Stimulated activated CD4-positive, alpha-beta T cell treated with anti-CD3 and anti-CD28 coated beads, Interleukin-1b, Interleukin-23, amount 100 ng/mL, for 1 hour (primary cell): ENCODE results near the gene ZBED4.

Experiments used
- DNase-seq, 2 donors: peaks; one replicate each; pipeline ENCODE4 v3.0.0-alpha.2; 2020; ENCODE audit warnings: low read depth in 2 of 2

ZBED4 gene

DNA sequence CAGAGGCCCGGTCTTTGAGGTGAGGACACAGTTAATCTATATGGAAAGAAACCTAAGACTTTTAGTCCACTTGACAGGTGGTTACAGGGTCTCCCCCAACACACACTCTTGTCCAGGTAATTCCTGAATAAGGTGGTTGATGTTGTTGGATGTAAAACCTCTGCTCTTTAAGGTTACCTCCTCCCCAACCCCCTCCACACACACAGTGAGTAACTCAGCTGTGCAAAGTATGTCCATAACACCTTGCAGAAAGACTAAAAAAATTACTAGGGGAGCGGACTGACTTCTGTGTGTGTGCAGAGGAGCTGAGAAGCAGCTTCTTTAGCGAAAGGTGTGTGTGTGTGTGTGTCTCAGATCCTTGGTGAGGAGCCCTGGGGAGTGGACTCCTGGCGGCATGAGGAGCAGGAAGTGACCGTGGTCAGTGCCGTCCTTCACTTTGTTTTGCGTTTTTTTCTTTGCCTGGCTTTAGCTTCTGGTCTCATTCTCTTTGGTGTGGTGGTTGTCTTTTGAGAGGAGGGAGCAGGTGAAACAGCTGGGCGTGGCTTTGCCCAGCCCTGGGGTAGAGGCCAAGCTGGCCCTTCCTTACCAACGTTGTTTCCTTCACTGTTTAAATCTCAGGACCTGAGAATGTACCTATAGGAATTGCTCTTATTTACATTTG, 1.7 kb downstream of the ZBED4 start:
- DNase-seq = no peak

GRCh38 chr22:49856343-49856742, 2.7 kb downstream of the ZBED4 start:
- DNase-seq = no peak

- DNase-seq = no peak
These were observed 3.3 kb downstream of the ZBED4 start for GRCh38 chr22:49856766-49857618.

DNA sequence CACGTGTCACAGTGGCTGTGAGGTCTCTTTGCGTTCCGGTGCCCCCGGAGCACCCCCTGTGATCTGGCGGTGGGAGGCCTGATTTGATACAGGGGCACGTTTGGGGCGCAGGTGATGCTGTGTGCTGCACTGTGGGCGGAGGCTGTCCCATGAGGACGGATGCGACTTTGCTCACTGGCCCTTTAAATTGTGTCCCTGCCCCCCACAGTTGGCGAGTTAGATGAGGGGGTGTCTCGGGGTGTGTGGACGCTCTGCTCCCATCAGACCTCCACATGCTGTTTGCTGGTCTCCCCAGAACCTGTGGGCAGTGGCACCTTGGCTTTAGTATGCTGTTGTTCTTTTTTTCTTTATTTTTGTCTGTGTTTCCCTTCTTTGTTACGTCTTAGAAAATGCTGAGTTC, 5.2 kb downstream of the ZBED4 start:
- DNase-seq = no peak

DNA sequence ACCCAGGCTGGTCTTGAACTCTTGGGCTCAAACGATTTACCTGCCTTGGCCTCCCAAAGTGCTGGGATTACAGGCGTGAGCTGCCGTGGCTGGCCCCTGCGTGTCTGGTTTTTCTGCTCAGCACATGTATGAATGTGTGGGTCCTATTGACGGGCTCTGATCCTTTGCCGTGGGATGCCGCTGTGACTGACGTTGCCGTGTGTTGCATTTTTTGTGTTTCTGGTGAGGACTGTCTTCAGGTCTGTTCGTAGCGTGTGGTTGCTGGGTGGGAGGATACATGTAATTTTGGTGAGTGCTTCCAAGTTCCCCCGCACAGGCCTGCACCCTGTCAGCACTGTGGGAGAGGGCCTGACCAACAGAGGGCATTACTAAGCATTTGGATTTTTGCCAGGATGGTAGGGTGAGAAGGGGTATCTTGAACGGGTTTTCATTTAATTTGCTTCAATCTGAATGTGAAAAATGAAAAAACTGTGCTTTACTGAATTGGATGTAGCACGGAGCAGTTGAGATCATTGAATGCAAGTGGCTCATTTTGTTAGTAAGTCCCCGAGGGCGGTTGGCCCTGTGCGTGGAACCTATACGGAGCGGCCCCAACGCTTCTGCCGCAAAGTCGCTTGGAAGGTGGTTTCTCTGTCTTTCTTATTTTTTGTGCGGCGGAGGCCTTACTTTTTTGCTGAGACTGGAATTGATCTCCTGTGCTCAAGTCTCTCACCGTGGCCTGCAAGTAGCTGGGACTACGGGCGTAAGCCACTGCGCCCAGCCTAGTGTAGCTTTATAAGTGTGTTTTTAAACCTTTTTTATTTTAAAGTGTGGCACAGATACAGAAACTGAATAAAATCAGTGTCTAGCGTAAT, 8.2 kb downstream of the ZBED4 start:
- no peak for DNase-seq

DNA sequence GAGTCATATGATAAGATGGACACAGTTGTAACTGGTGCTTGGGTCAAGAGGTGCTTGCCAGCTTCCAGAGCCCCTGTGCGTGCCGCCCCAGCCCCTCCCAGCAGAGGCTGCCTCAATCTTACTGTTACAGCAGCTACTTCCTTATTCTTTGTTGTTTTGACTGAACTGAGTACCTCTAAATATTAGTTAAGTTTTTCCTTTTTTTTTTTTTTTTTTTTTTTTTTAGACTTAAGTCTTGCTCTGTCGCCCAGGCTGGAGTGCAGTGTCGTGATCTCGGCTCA, 8.8 kb downstream of the ZBED4 start:
- no peak for DNase-seq

DNA sequence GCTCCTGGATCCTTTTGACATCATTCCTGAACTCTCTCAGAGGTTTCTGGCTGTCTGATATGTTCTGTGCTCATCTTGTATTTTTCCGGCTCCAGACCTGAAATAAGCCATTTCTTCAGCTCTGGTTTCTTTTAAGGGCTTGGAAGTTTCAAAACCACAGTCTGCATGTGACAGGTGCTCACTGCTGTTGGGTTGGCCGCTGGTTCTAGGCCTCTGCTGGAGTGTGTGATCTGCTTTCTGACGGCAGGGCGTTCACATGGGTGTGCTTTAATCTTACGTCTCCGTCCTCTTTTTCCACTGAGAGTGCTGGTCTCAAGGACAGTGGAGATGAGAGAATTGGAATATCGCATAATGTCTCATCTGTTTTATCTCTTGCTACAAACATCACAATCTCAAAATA, 10.3 kb downstream of the ZBED4 start:
- DNase-seq = no peak

DNA sequence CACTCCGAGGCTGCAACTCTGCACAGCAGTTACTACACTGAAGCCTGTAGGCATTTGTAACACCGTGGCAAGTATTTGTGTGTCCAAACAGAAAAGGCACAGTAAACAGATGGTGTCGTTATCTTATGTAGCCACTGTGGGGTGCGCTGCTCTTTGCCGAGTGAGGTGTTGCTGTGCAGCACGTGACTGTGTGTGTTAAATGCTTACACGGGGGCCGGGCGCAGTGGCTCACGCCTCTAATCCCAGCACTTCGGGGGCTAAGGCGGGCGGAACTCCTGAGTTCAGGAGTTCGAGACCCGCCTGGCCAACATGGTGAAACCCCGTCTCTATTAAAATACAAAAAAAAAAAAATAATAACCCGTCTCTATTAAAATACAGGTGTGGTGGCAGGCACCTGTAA, 11.5 kb downstream of the ZBED4 start:
- no peak for DNase-seq

DNA sequence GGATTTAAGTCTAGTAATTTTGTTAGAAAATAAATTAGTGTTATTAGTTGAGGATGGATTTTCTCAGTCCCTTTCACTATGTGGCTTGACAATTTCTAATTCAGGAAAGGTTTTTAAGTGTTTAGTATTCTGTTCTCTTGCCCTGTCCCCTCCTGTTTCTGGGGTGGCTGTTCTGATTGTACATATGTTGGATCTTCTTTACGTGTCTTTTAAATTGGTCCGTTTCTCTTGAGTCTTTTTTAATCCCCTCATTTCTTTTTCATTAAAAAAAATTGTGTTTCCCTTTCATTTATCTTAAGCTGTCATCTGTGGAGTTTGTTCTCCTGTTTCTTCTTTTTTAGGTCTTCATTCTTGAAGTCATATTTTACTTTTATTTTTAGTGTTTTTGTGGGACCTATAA, 12.5 kb downstream of the ZBED4 start:
- no peak for DNase-seq

DNA sequence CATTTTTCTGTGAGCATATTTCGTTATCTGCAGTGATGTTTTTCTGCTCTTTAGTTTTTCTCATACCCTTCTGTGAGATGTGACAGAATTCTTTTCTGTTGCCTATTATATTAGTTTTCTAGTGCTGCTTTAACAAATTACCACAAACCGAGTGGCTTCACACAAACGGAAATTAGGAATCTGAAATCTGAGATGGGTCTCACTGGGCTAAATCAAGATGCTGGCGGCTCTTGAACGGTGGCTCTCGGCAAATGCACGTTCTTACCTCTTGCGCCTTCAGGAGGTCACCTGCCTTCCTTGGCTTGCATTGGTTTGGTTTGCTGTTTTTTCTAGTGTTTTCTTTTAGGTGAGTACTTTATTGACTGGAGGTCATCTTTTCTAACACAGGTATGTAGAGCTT, 13.0 kb downstream of the ZBED4 start:
- DNase-seq = no peak

GRCh38 chr22:49867303-49868265, 13.9 kb downstream of the ZBED4 start:
- no peak for DNase-seq

GRCh38 chr22:49869086-49869830, 15.6 kb downstream of the ZBED4 start:
- DNase-seq = no peak

DNA sequence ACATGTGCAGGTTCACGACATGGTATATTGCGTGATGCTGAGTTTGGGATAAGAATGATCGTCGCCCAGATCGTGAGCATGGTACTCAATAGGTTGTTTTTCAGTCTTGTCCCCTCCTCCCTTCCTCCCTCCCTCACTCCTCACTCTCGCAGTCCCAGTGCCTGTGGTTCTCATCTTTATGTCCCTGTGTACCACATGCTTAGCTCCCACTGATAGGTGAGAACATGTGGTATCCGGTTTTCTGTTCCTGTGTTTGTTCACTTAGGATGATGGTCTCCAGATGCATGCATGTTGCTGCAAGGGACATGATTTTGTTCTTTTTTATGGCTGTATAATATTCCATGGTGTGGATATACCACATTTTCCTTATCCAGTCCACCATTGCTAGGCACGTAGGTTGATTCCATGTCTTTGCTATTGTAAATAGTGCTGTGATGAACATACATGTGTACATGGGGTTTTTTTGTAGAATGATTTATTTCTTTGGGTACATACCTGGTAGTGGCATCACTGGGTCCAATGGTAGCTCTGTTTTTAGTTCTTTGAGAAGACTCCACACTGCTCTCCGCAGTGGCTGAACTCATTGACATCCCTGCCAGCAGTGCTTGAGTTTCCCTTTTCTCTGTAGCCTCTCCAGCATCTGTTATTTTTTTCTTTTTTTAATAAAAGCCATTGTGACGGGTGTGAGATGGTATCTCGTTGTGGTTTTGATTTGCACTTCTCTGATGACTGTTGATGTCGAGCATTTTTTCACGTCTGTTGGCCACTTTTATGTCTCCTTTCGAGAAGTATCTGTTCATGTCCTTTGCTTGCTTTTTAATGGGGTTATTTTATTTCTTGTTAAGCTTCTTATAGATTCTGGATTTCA, 16.4 kb downstream of the ZBED4 start:
- no peak for DNase-seq

DNA sequence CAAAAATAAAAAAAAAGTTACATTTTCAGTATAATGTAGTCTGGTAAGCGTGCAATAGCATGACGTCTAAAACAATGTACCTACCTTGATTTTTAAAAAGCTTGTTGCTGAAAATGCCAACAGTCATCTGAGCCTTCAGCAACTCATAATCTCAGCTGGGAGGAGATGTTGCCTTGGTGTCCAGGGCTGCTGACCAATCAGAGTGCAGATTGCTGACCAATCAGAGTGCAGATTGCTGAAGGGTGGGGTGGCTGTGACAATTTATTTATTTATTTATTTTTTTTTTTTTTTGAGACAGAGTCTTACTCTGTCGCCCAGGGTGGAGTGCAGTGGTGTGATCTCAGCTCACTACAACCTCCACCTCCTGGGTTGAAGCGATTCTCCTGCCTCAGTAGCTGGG, 17.8 kb downstream of the ZBED4 start:
- DNase-seq = no peak

GRCh38 chr22:49872347-49872746, 18.7 kb downstream of the ZBED4 start:
- no peak for DNase-seq

- no peak for DNase-seq
These were observed 19.7 kb downstream of the ZBED4 start for GRCh38 chr22:49873228-49873940.

- no peak for DNase-seq
These were observed 24.0 kb downstream of the ZBED4 start for GRCh38 chr22:49877642-49878041.

DNA sequence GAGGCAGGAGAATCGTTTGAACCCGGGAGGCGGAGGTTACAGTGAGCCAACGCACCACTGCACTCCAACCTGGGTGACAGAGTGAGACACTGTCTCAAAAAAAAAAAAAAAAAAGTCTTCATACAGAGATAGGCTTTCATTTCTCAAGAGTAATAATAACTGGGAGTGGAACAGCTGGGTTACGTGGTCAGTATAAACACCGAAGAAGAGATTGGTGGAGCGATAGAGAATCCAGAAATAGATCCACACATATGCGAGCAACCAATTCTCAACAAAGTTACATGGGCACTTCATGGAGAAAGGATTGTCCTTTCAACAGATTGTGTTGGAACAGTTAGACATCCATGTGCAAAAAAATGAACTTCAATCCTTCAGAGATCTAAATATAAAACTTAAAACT, 24.6 kb downstream of the ZBED4 start:
- no peak for DNase-seq

- no peak for DNase-seq
These were observed 26.2 kb downstream of the ZBED4 start for GRCh38 chr22:49879871-49880270.
